Liver (tissue), 9 donors: ENCODE results near the gene CYB561. TPM values are rescaled to one million over a fixed set of nuclear protein-coding genes. Genes with fewer than 3 reads are reported as not detected.

ENCODE experiments used
- DNase-seq: peaks from one replicate; pipeline ENCODE4 v3.0.0-alpha.2; 2017; ENCODE audit warnings: low spot score
- H3K27ac ChIP-seq, 2 donors: one replicate each; pipeline ENCODE4 v1.7.0; 2013; ENCODE audit warnings: inconsistent platforms in 2 of 2, low read length in 2 of 2, control low read depth in 1 of 2, low read depth in 1 of 2, mild to moderate bottlenecking in 1 of 2
- H3K27me3 ChIP-seq, 4 donors: one replicate each; pipeline versions ENCODE4 v1.6.1 to v1.7.0; 2013; ENCODE audit warnings: low read length in 3 of 4, inconsistent platforms in 1 of 4, mild to moderate bottlenecking in 1 of 4, moderate library complexity in 1 of 4; ENCODE audit not compliant: control insufficient read depth in 4 of 4, insufficient read depth in 4 of 4
- H3K36me3 ChIP-seq, 4 donors: one replicate each; pipeline versions ENCODE4 v1.6.1 to v1.7.0; 2013; ENCODE audit warnings: low read length in 3 of 4, mild to moderate bottlenecking in 3 of 4, low read depth in 1 of 4, moderate library complexity in 1 of 4; ENCODE audit not compliant: control insufficient read depth in 4 of 4, insufficient read depth in 3 of 4
- H3K4me1 ChIP-seq, 4 donors: one replicate each; pipeline versions ENCODE4 v1.6.1 to v1.7.0; 2013; ENCODE audit warnings: low read length in 3 of 4, mild to moderate bottlenecking in 3 of 4, moderate library complexity in 1 of 4; ENCODE audit not compliant: control insufficient read depth in 4 of 4, insufficient read depth in 4 of 4
- H3K4me3 ChIP-seq, 3 donors: one replicate each; pipeline versions ENCODE4 v1.6.1 to v1.7.0; 2013; ENCODE audit warnings: low read length in 3 of 3, control low read depth in 1 of 3, low read depth in 1 of 3, mild to moderate bottlenecking in 1 of 3
- H3K9ac ChIP-seq, 2 donors: one replicate each; pipeline ENCODE4 v1.7.0; 2013; ENCODE audit warnings: low read length in 2 of 2, mild to moderate bottlenecking in 2 of 2, moderate library complexity in 2 of 2, control low read depth in 1 of 2, low read depth in 1 of 2
- H3K9me3 ChIP-seq, 4 donors: one replicate each; pipeline versions ENCODE4 v1.6.1 to v1.7.0; 2013; ENCODE audit warnings: low read length in 3 of 4; ENCODE audit not compliant: control insufficient read depth in 4 of 4
- ATF3 ChIP-seq: IDR thresholded peaks from 2 replicates; pipeline ENCODE4 v1.6.1; 2016; ENCODE audit warnings: antibody characterized with exemption
- CTCF ChIP-seq: fragments of 150-350 bp; IDR thresholded peaks from 2 replicates; pipeline ENCODE4 v1.5.1; 2017; ENCODE audit warnings: improper control_type of control experiment, low read depth, low read length; ENCODE audit not compliant: missing input control
- EGR1 ChIP-seq, 2 donors: IDR thresholded peaks; 2 replicates each; pipeline ENCODE4 v1.6.1; 2016 to 2018; ENCODE audit warnings: antibody characterized with exemption in 2 of 2, low read depth in 2 of 2
- FOXA1 ChIP-seq: IDR thresholded peaks from 2 replicates; pipeline ENCODE4 v1.6.1; 2016; ENCODE audit warnings: antibody characterized with exemption
- FOXA2 ChIP-seq: IDR thresholded peaks from 2 replicates; pipeline ENCODE4 v1.6.1; 2016; ENCODE audit warnings: antibody characterized with exemption
- GABPA ChIP-seq, 2 donors: IDR thresholded peaks in 1 of 2; conservative IDR thresholded peaks in 1 of 2; 2 replicates each; pipeline ENCODE4 v1.6.1; 2016; ENCODE audit warnings: antibody characterized with exemption in 2 of 2, mild to moderate bottlenecking in 1 of 2, moderate library complexity in 1 of 2
- HNF4A ChIP-seq, 2 donors: conservative IDR thresholded peaks; 2 replicates each; pipeline ENCODE4 v1.6.1; 2016; ENCODE audit warnings: antibody characterized with exemption in 2 of 2, mild to moderate bottlenecking in 2 of 2
- HNF4G ChIP-seq: IDR thresholded peaks from 2 replicates; pipeline ENCODE4 v1.6.1; 2016; ENCODE audit warnings: antibody characterized with exemption
- JUND ChIP-seq, 2 donors: IDR thresholded peaks; 2 replicates each; pipeline ENCODE4 v1.6.1; 2016; ENCODE audit warnings: antibody characterized with exemption in 2 of 2
- NR2F2 ChIP-seq: IDR thresholded peaks from 2 replicates; pipeline ENCODE4 v1.6.1; 2016; ENCODE audit warnings: antibody characterized with exemption
- RAD21 ChIP-seq, 2 donors: IDR thresholded peaks; 2 replicates each; pipeline ENCODE4 v1.6.1; 2016; ENCODE audit warnings: antibody characterized with exemption in 2 of 2, mild to moderate bottlenecking in 2 of 2
- REST ChIP-seq: IDR thresholded peaks from 2 replicates; pipeline ENCODE4 v1.6.1; 2016; ENCODE audit warnings: antibody characterized with exemption, mild to moderate bottlenecking
- RXRA ChIP-seq, 2 donors: IDR thresholded peaks; 2 replicates each; pipeline ENCODE4 v1.6.1; 2017 to 2018; ENCODE audit warnings: antibody characterized with exemption in 2 of 2, mild to moderate bottlenecking in 1 of 2
- SP1 ChIP-seq: IDR thresholded peaks from 2 replicates; pipeline ENCODE4 v1.6.1; 2018; ENCODE audit warnings: antibody characterized with exemption, mild to moderate bottlenecking
- YY1 ChIP-seq: IDR thresholded peaks from 2 replicates; pipeline ENCODE4 v1.6.1; 2016; ENCODE audit warnings: antibody characterized with exemption, mild to moderate bottlenecking
- ZBTB33 ChIP-seq: IDR thresholded peaks from 2 replicates; pipeline ENCODE4 v1.6.1; 2016; ENCODE audit warnings: antibody characterized with exemption
- WGBS: extraction: QIAGEN DNeasy Blood & Tissue Kit; methylation state at CpG from one replicate; pipeline ENCODE4 v1.1.7; 2013; 5-methylcytosine and 5-hydroxymethylcytosine counted together
- polyA plus RNA-seq, 2 donors: library from polyadenylated mRNA; stranded (reverse) in 1 of 2; unstranded in 1 of 2; fragments of 200-250 nt in 1 of 2; fragments of >200 nt in 1 of 2; fragmentation: Nextera tagmentation in 1 of 2; extraction: Ambion mirVana in 1 of 2; gene quantifications; one replicate each; pipeline versions ENCODE4 v1.2.1 to v1.2.3, GENCODE V29; 2013 to 2015
- total RNA-seq, 2 donors: library from RNA; depleted of rRNA; stranded (reverse); fragments of >200 nt; gene quantifications; one replicate each; pipeline ENCODE4 v1.2.3, GENCODE V29; 2014
- donor health status: healthy.
- donor health status: healthy.
- donor health status: healthy.
- donor health status: healthy.
- donor health status: healthy.

Gene CYB561
- total and polyA plus RNA-seq, 4 donors = 0.93 to 18.5 (median 12.9) TPM

GRCh38 chr17:63491977-63492618, 46.0 kb upstream of the CYB561 start:
- Histone ChIP-seq H3K9ac (no peak overlapping the region), H3K4me3 (no peak overlapping the region), H3K9me3 (no peaks in the 10 kb centered on the region), H3K27ac (no peak overlapping the region), H3K36me3 (no peaks in the 10 kb centered on the region), H3K27me3 (no peaks in the 10 kb centered on the region), H3K4me1 (no peaks in the 10 kb centered on the region)
- no peak for TF ChIP-seq RAD21 (IDR thresholded peaks at IDR 0.05)
- TF ChIP-seq YY1 = no peak
- no peak for TF ChIP-seq JUND (IDR thresholded peaks at IDR 0.05)
- no peak for TF ChIP-seq FOXA1
- no peak for TF ChIP-seq SP1
- TF ChIP-seq HNF4A (conservative IDR thresholded peaks at IDR 0.05) = no peak
- TF ChIP-seq CTCF = no peak
- no peak for TF ChIP-seq ATF3
- TF ChIP-seq ZBTB33 = no peak
- no peak for TF ChIP-seq FOXA2
- TF ChIP-seq HNF4G = no peak
- no peak for DNase-seq
- 88% methylated on average over 10 of the region's 10 CpGs for WGBS

GRCh38 chr17:63491413-63491812, 45.3 kb upstream of the CYB561 start:
- Histone ChIP-seq H3K27me3 (no peaks in the 10 kb centered on the region), H3K9me3 (no peaks in the 10 kb centered on the region), H3K4me1 (no peaks in the 10 kb centered on the region), H3K9ac (no peak overlapping the region), H3K27ac (no peak overlapping the region), H3K36me3 (no peaks in the 10 kb centered on the region), H3K4me3 (no peak overlapping the region)
- TF ChIP-seq NR2F2 = no peak
- TF ChIP-seq RAD21 (IDR thresholded peaks at IDR 0.05) = no peak
- TF ChIP-seq EGR1 (IDR thresholded peaks at IDR 0.05; ENCODE audit: low read depth in 2 of 2) = no peak
- TF ChIP-seq REST = no peak
- no peak for TF ChIP-seq GABPA (IDR thresholded peaks at IDR 0.05 in 1 of 2, conservative IDR thresholded peaks at IDR 0.05 in 1 of 2)
- no peak for TF ChIP-seq SP1
- TF ChIP-seq FOXA1 = no peak
- TF ChIP-seq JUND (IDR thresholded peaks at IDR 0.05) = no peak
- no peak for TF ChIP-seq YY1
- TF ChIP-seq CTCF = no peak
- no peak for TF ChIP-seq RXRA (IDR thresholded peaks at IDR 0.05)
- WGBS = 85% methylated on average over 8 of the region's 8 CpGs
- DNase-seq = no peak
